ENCODE results near the gene PGM5.

Gene PGM5

GRCh38 chr9:68541568-68541967 is 185.2 kb downstream of the PGM5 start:
- DNase-seq, result no peak

- no peak for DNase-seq
Measured at GRCh38 chr9:68545033-68545705, 188.8 kb downstream of the PGM5 start.

- peak; percentile 81 for DNase-seq
Measured at GRCh38 chr9:68546596-68547390, 190.4 kb downstream of the PGM5 start.

- peak; percentile 22 for DNase-seq
Measured at GRCh38 chr9:68547417-68547816, 191.0 kb downstream of the PGM5 start.

GRCh38 chr9:68548241-68548640 is 191.8 kb downstream of the PGM5 start:
- no peak for DNase-seq

- no peak for DNase-seq
Measured at GRCh38 chr9:68551191-68551590, 194.8 kb downstream of the PGM5 start.

GRCh38 chr9:68552700-68553476 is 196.5 kb downstream of the PGM5 start:
- no peak for DNase-seq

- no peak for DNase-seq
Measured at GRCh38 chr9:68555437-68556150, 199.2 kb downstream of the PGM5 start.

GRCh38 chr9:68558545-68558944 is 202.1 kb downstream of the PGM5 start:
- DNase-seq, result no peak

- peak; percentile 94 for DNase-seq
Measured at GRCh38 chr9:68560071-68560844, 203.8 kb downstream of the PGM5 start.

GRCh38 chr9:68562461-68562860 is 206.1 kb downstream of the PGM5 start:
- DNase-seq, result no peak

- no peak for DNase-seq
Measured at GRCh38 chr9:68567565-68567964, 211.2 kb downstream of the PGM5 start.

- DNase-seq, result no peak
Measured at GRCh38 chr9:68574150-68574549, 217.7 kb downstream of the PGM5 start.

- DNase-seq, result no peak
Measured at GRCh38 chr9:68575817-68576216, 219.4 kb downstream of the PGM5 start.

GRCh38 chr9:68577774-68578591 is 221.6 kb downstream of the PGM5 start:
- no peak for DNase-seq
